NCI-H524 (cell line): ENCODE data around the gene ZNF319.
A peak's percentile ranks its signal among the peaks of the same experiment; 100 is the strongest.

Source experiments
- DNase-seq, 2 experiments: peaks; one replicate each; lab custom pipeline; 2025; lab: John Stamatoyannopoulos, UW

The ZNF319 gene

GRCh38 chr16:57999971-58000705, at the start of gene ZNF319:
ZNF319 (minus strand) TSS chr16:58000672; CDS start chr16:57998265, 2,407 bp downstream.
- peak in 1 of 2 experiments; percentile 53 for DNase-seq

GRCh38 chr16:58049232-58050185, 49.0 kb upstream of the ZNF319 start:
- no peak for DNase-seq

- DNase-seq = no peak
Measured at GRCh38 chr16:58048494-58049231, 48.2 kb upstream of the ZNF319 start.

GRCh38 chr16:58047557-58048348, 47.3 kb upstream of the ZNF319 start:
- DNase-seq = no peak

GRCh38 chr16:58046936-58047335, 46.5 kb upstream of the ZNF319 start:
- no peak for DNase-seq

GRCh38 chr16:58046054-58046881, 45.8 kb upstream of the ZNF319 start:
- DNase-seq = no peak

- no peak for DNase-seq
Measured at GRCh38 chr16:58045096-58045495, 44.6 kb upstream of the ZNF319 start.

GRCh38 chr16:58044266-58045019, 44.0 kb upstream of the ZNF319 start:
- DNase-seq = no peak

GRCh38 chr16:58043571-58044155, 43.2 kb upstream of the ZNF319 start:
- DNase-seq = no peak

GRCh38 chr16:58042886-58043515, 42.5 kb upstream of the ZNF319 start:
- no peak for DNase-seq

GRCh38 chr16:58042001-58042885, 41.8 kb upstream of the ZNF319 start:
- no peak for DNase-seq

- no peak for DNase-seq
Measured at GRCh38 chr16:58041628-58041955, 41.1 kb upstream of the ZNF319 start.

GRCh38 chr16:58040945-58041627, 40.6 kb upstream of the ZNF319 start:
- no peak for DNase-seq

- no peak for DNase-seq
Measured at GRCh38 chr16:58040496-58040846, 40.0 kb upstream of the ZNF319 start.

- no peak for DNase-seq
Measured at GRCh38 chr16:58039829-58040495, 39.5 kb upstream of the ZNF319 start.

- no peak for DNase-seq
Measured at GRCh38 chr16:58038219-58038641, 37.8 kb upstream of the ZNF319 start.
